Neural progenitor cell (in vitro differentiated cells): ENCODE measurements around the gene U2AF2.

Source experiments
- EZH2 ChIP-seq: fragments of 200-600 bp; sonication (generic); IDR thresholded peaks from 2 replicates; pipeline ENCODE4 v1.6.1; 2017; ENCODE audit warnings: antibody characterized with exemption, mild to moderate bottlenecking, moderate library complexity
- EZH2phosphoT487 ChIP-seq: fragments of 200-600 bp; sonication (generic); IDR thresholded peaks from 2 replicates; pipeline ENCODE4 v1.6.1; 2017; ENCODE audit warnings: antibody characterized with exemption

GRCh38 chr19:55680339-55681130, 25.7 kb downstream of the U2AF2 start:
- no peak for TF ChIP-seq EZH2
- no peak for TF ChIP-seq EZH2phosphoT487
